ENCODE results near the gene GRIA4.

DNA sequence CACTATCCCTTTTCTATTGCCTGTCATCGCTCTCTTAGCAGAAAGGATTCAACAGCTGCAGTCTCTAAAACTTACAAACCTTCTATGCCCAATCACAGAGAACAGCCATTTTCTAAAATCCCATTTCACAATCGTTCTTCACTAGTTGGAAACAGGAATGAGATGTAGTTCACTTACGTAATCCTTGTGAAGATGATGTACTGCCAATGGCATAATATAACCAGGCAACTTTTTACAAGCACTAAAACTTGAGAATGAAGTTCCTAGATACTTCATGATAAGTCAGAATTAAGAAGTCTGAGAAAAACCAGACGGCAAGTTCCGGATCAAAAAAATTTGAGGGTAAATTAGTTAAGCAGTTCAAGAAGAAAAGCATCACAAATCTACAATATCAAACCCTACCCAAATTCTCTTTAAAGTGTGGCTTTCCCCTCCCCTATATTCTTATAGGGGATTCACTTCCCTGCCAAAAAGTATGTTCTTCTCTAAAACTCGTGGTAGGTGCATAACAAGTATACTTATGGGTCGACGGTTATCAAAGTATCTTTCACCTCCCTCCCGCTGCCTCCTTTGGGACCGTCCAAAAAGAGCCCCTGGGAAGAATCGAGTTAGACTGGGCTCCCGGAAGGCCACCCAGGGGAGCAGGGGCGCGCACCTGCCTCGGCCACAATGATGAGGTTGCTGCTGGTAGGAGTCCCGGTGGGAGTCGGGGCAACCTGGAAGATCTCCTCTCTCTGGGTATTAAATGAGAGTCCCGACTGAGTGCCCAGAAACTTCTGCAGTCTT is 411.5 kb downstream of the GRIA4 start:
- TF ChIP-seq, protein P1, sequence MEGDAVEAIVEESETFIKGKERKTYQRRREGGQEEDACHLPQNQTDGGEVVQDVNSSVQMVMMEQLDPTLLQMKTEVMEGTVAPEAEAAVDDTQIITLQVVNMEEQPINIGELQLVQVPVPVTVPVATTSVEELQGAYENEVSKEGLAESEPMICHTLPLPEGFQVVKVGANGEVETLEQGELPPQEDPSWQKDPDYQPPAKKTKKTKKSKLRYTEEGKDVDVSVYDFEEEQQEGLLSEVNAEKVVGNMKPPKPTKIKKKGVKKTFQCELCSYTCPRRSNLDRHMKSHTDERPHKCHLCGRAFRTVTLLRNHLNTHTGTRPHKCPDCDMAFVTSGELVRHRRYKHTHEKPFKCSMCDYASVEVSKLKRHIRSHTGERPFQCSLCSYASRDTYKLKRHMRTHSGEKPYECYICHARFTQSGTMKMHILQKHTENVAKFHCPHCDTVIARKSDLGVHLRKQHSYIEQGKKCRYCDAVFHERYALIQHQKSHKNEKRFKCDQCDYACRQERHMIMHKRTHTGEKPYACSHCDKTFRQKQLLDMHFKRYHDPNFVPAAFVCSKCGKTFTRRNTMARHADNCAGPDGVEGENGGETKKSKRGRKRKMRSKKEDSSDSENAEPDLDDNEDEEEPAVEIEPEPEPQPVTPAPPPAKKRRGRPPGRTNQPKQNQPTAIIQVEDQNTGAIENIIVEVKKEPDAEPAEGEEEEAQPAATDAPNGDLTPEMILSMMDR (conservative IDR thresholded peaks at IDR 0.05; ENCODE audit: low read depth, low read length), result no peak
- no peak for TF ChIP-seq EZH2 (IDR thresholded peaks at IDR 0.05; ENCODE audit: borderline replicate concordance, low read depth, low read length, poor library complexity, severe bottlenecking)

Data from A673 (cell line).